Neural cell (in vitro differentiated cells): ENCODE measurements around the gene EPYC.

Experiments
- EP300 ChIP-seq: fragments of 450-650 bp; conservative IDR thresholded peaks from 2 replicates; pipeline ENCODE4 v1.6.1; 2014; ENCODE audit warnings: antibody characterized with exemption, mild to moderate bottlenecking, moderate library complexity; ENCODE audit not compliant: poor library complexity, severe bottlenecking
- EZH2 ChIP-seq: fragments of 200-600, 300-800 bp; shearing (Covaris generic), sonication (generic); IDR thresholded peaks from 2 replicates; pipeline ENCODE4 v1.6.1; 2014; ENCODE audit warnings: antibody characterized with exemption, low read length, borderline replicate concordance, mild to moderate bottlenecking; ENCODE audit not compliant: insufficient read depth, poor library complexity, severe bottlenecking
- MXI1 ChIP-seq: fragments of 450-650 bp; conservative IDR thresholded peaks from 2 replicates; pipeline ENCODE4 v1.6.1; 2014; ENCODE audit warnings: antibody characterized with exemption, mild to moderate bottlenecking; ENCODE audit not compliant: poor library complexity, severe bottlenecking
- RAD21 ChIP-seq: fragments of 450-650 bp; conservative IDR thresholded peaks from 2 replicates; pipeline ENCODE4 v1.6.1; 2014; ENCODE audit warnings: antibody characterized with exemption, mild to moderate bottlenecking, moderate library complexity
- TF ChIP-seq, protein P1 (sequence below): fragments of 450-650 bp; IDR thresholded peaks from 2 replicates; pipeline ENCODE4 v1.5.1; 2014; ENCODE audit warnings: antibody characterized with exemption, mild to moderate bottlenecking, moderate library complexity; ENCODE audit not compliant: poor library complexity, severe bottlenecking

DNA sequence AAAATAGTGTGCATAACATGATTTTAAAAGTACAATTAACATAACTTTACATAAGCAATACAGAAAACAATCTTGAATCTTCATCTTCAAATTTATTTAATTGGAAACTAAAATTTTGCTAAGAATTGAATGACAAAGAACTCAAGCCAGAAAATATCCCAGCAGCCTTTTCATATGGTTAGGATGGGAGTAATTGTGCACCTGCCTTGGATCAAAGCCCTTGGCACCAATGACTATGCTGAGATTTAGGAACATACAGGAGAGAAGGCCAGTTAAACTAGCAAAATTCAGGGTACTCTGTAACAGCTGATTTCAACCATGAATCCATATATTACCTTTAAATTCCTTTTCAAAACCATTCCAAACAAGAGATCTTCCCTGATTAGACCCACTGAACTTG, 47.3 kb upstream of the EPYC start:
- TF ChIP-seq, protein P1, sequence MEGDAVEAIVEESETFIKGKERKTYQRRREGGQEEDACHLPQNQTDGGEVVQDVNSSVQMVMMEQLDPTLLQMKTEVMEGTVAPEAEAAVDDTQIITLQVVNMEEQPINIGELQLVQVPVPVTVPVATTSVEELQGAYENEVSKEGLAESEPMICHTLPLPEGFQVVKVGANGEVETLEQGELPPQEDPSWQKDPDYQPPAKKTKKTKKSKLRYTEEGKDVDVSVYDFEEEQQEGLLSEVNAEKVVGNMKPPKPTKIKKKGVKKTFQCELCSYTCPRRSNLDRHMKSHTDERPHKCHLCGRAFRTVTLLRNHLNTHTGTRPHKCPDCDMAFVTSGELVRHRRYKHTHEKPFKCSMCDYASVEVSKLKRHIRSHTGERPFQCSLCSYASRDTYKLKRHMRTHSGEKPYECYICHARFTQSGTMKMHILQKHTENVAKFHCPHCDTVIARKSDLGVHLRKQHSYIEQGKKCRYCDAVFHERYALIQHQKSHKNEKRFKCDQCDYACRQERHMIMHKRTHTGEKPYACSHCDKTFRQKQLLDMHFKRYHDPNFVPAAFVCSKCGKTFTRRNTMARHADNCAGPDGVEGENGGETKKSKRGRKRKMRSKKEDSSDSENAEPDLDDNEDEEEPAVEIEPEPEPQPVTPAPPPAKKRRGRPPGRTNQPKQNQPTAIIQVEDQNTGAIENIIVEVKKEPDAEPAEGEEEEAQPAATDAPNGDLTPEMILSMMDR = no peak
- TF ChIP-seq RAD21 (no peak), MXI1 (no peak), EZH2 (no peak), EP300 (no peak)
